Esophagus muscularis mucosa (tissue), 3 donors: ENCODE results near the gene SEC24D.

ENCODE experiments used
- CTCF ChIP-seq, 3 experiments: fragments of 200-600 bp in 2 of 3; fragments of 450-650 bp in 1 of 3; sonication (generic) in 2 of 3; IDR thresholded peaks; one replicate each; pipeline ENCODE4 v1.5.1; 2017 to 2019; ENCODE audit warnings: antibody characterized with exemption in 3 of 3, mild to moderate bottlenecking in 2 of 3, moderate library complexity in 1 of 3
- POLR2A ChIP-seq: fragments of 450-650 bp; IDR thresholded peaks from one replicate; pipeline ENCODE4 v1.6.1; 2017; ENCODE audit warnings: antibody characterized with exemption, moderate library complexity, mild to moderate bottlenecking, low read depth
- POLR2AphosphoS5 ChIP-seq, 2 donors: sonication (generic); formaldehyde crosslinking; IDR thresholded peaks; one replicate each; pipeline ENCODE4 v1.6.1; 2017; ENCODE audit warnings: antibody characterized with exemption in 2 of 2

DNA sequence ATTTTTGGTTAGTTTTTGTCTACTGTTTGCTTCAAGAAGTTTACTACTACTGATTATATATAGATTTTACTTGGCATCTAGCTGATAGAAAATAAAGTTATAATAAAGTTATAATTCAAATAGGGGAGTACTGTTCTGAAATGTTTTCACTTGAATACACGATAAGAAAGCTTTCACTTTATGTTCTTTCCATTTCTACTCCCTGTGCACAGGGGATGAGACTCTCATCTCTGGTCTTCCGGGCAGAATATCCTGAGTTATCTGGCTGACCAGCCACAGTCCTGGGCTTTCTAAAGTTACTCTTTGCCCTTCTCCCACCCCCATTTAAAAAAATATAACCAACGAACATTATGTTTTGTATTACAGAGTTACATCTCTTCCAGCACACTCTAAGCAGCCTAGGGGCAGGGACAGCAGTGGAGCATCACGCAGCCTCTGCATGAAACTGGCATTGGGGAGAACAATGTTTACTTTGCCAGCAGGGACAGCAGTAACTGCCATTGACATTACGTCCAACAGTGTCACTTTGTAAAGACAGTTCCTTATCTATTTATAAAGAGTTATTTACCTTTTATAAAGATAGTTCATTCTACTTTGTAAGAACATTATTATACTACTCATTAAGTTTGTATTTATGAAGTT, 86.5 kb downstream of the SEC24D start:
- TF ChIP-seq POLR2AphosphoS5 (IDR thresholded peaks at IDR 0.05) (no peak), CTCF (IDR thresholded peaks at IDR 0.05) (no peak), POLR2A (no peak)
